H9 (cell line): ENCODE results near the gene MTNR1B. TPM values are rescaled to one million over a fixed set of nuclear protein-coding genes. Genes with fewer than 3 reads are reported as not detected.

Experiments used
- DNase-seq: peaks from one replicate; pipeline ENCODE4 v3.0.0-alpha.2; 2017
- H2AFZ ChIP-seq: one replicate; pipeline ENCODE4 v1.6.1; 2013; ENCODE audit warnings: mild to moderate bottlenecking, low read length, control low read depth, moderate library complexity
- H2AK5ac ChIP-seq: 2 replicates; pipeline ENCODE4 v1.6.1; 2013; ENCODE audit warnings: low read length, control low read depth, mixed read lengths; ENCODE audit not compliant: insufficient read length
- H2BK120ac ChIP-seq: one replicate; pipeline ENCODE4 v1.6.1; 2013; ENCODE audit warnings: low read depth, mild to moderate bottlenecking, low read length, control low read depth, inconsistent platforms; ENCODE audit not compliant: poor library complexity, severe bottlenecking
- H2BK12ac ChIP-seq: 2 replicates; pipeline ENCODE4 v1.6.1; 2013; ENCODE audit warnings: low read length, control low read depth, mixed read lengths, low read depth; ENCODE audit not compliant: insufficient read length
- H2BK15ac ChIP-seq: 2 replicates; pipeline ENCODE4 v1.6.1; 2013; ENCODE audit warnings: low read depth, low read length, control low read depth
- H2BK20ac ChIP-seq: one replicate; pipeline ENCODE4 v1.6.1; 2013; ENCODE audit warnings: low read depth, mild to moderate bottlenecking, low read length, control low read depth, inconsistent platforms; ENCODE audit not compliant: poor library complexity, severe bottlenecking
- H2BK5ac ChIP-seq: 2 replicates; pipeline ENCODE4 v1.6.1; 2013; ENCODE audit warnings: low read length, control low read depth, mixed read lengths; ENCODE audit not compliant: insufficient read length
- H3K14ac ChIP-seq: 2 replicates; pipeline ENCODE4 v1.6.1; 2013; ENCODE audit warnings: low read length, control low read depth; ENCODE audit not compliant: insufficient read depth
- H3K18ac ChIP-seq: 2 replicates; pipeline ENCODE4 v1.6.1; 2013; ENCODE audit warnings: low read depth, mild to moderate bottlenecking, mixed read lengths, low read length, control low read depth; ENCODE audit not compliant: insufficient read length
- H3K23ac ChIP-seq: 2 replicates; pipeline ENCODE4 v1.6.1; 2013; ENCODE audit warnings: low read length, control low read depth, mixed read lengths, low read depth; ENCODE audit not compliant: insufficient read length
- H3K23me2 ChIP-seq: 2 replicates; pipeline ENCODE4 v1.6.1; 2013; ENCODE audit warnings: low read depth, mild to moderate bottlenecking, mixed read lengths, low read length, control low read depth; ENCODE audit not compliant: insufficient read length, poor library complexity, severe bottlenecking
- H3K27ac ChIP-seq: 2 replicates; pipeline ENCODE4 v1.5.1; 2013; ENCODE audit warnings: low read length, control low read depth, mixed read lengths, low read depth; ENCODE audit not compliant: insufficient read length
- H3K27me3 ChIP-seq: 2 replicates; pipeline ENCODE4 v1.6.1; 2013; ENCODE audit warnings: low read length, control low read depth, inconsistent platforms; ENCODE audit not compliant: insufficient read depth
- H3K4ac ChIP-seq: 2 replicates; pipeline ENCODE4 v1.6.1; 2013; ENCODE audit warnings: low read depth, mild to moderate bottlenecking, control low read depth, inconsistent platforms, low read length, moderate library complexity
- H3K4me1 ChIP-seq: 2 replicates; pipeline ENCODE4 v1.6.1; 2013; ENCODE audit warnings: low read length, control low read depth, inconsistent platforms; ENCODE audit not compliant: insufficient read depth
- H3K4me2 ChIP-seq: 2 replicates; pipeline ENCODE4 v1.6.1; 2013; ENCODE audit warnings: low read length, control low read depth, mixed read lengths; ENCODE audit not compliant: insufficient read length, insufficient read depth
- H3K56ac ChIP-seq: 2 replicates; pipeline ENCODE4 v1.6.1; 2013; ENCODE audit warnings: low read depth, mild to moderate bottlenecking, mixed read lengths, low read length, control low read depth; ENCODE audit not compliant: insufficient read length
- H3K79me1 ChIP-seq: 2 replicates; pipeline ENCODE4 v1.6.1; 2013; ENCODE audit warnings: low read depth, mild to moderate bottlenecking, moderate library complexity, low read length, control low read depth, inconsistent platforms; ENCODE audit not compliant: insufficient read depth, poor library complexity, severe bottlenecking
- H3K79me2 ChIP-seq: 2 replicates; pipeline ENCODE4 v1.6.1; 2013; ENCODE audit warnings: low read length, control low read depth, inconsistent platforms; ENCODE audit not compliant: insufficient read depth
- H3K9ac ChIP-seq: 2 replicates; pipeline ENCODE4 v1.6.1; 2013; ENCODE audit warnings: low read length, control low read depth, mixed read lengths; ENCODE audit not compliant: insufficient read length; ENCODE audit errors: extremely low read depth
- H3K9me3 ChIP-seq: one replicate; pipeline ENCODE4 v1.6.1; 2013; ENCODE audit warnings: low read depth, low read length, inconsistent platforms; ENCODE audit not compliant: control insufficient read depth
- H3T11ph ChIP-seq: one replicate; pipeline ENCODE4 v1.6.1; 2013; ENCODE audit warnings: mild to moderate bottlenecking, low read length, control low read depth, inconsistent platforms
- H4K20me1 ChIP-seq: one replicate; pipeline ENCODE4 v1.6.1; 2013; ENCODE audit not compliant: control insufficient read depth, insufficient read length, insufficient read depth
- H4K5ac ChIP-seq: 2 replicates; pipeline ENCODE4 v1.6.1; 2013; ENCODE audit warnings: low read depth, mild to moderate bottlenecking, mixed read lengths, low read length, control low read depth; ENCODE audit not compliant: insufficient read length
- H4K8ac ChIP-seq: replicated peaks from 2 replicates; pipeline ENCODE4 v1.6.1; 2013; ENCODE audit warnings: low read length, control low read depth, mixed read lengths, low read depth; ENCODE audit not compliant: insufficient read length
- H4K91ac ChIP-seq: 2 replicates; pipeline ENCODE4 v1.6.1; 2013; ENCODE audit warnings: low read depth, mild to moderate bottlenecking, moderate library complexity, mixed read lengths, low read length, control low read depth; ENCODE audit not compliant: insufficient read length
- H3K27ac Mint-ChIP-seq, 3 experiments: 2 replicates in 2 of 3; 3 replicates in 1 of 3; pipeline ENCODE4 v1.8.0; 2020 to 2021; ENCODE audit warnings: mixed read lengths in 3 of 3, mild to moderate bottlenecking in 1 of 3, moderate library complexity in 1 of 3
- H3K27me3 Mint-ChIP-seq: 2 replicates; pipeline ENCODE4 v1.8.0; 2021; ENCODE audit warnings: low read depth, mild to moderate bottlenecking, moderate library complexity, mixed read lengths
- H3K36me3 Mint-ChIP-seq, 3 experiments: 2 replicates in 2 of 3; 3 replicates in 1 of 3; pipeline ENCODE4 v1.8.0; 2020 to 2021; ENCODE audit warnings: low read depth in 3 of 3, mixed read lengths in 3 of 3; ENCODE audit not compliant: insufficient read depth in 1 of 3
- H3K4me1 Mint-ChIP-seq, 2 experiments: 2 replicates each; pipeline ENCODE4 v1.8.0; 2020; ENCODE audit warnings: mixed read lengths in 2 of 2
- H3K4me3 Mint-ChIP-seq, 2 experiments: 2 replicates in 1 of 2; 3 replicates in 1 of 2; pipeline ENCODE4 v1.8.0; 2020 to 2021; ENCODE audit warnings: mild to moderate bottlenecking in 2 of 2, mixed read lengths in 2 of 2, moderate library complexity in 1 of 2
- H3K9me3 Mint-ChIP-seq, 2 experiments: 2 replicates in 1 of 2; 3 replicates in 1 of 2; pipeline ENCODE4 v1.8.0; 2020; ENCODE audit warnings: mild to moderate bottlenecking in 2 of 2, mixed read lengths in 2 of 2, moderate library complexity in 1 of 2
- WGBS: extraction: QIAGEN DNeasy Blood & Tissue Kit; methylation state at CpG from one replicate; pipeline ENCODE4 v1.1.7; 2013; ENCODE audit warnings: missing lambda C conversion rate, low lambda C conversion rate, mixed read lengths; ENCODE audit not compliant: insufficient read length; ENCODE audit errors: extremely low coverage; 5-methylcytosine and 5-hydroxymethylcytosine counted together
- total RNA-seq: library from RNA; stranded (reverse); gene quantifications from 2 replicates; pipeline ENCODE4 v1.2.1, GENCODE V29; 2021
- TF ChIP-seq, protein P1 (sequence below): fragments of 200-600 bp; sonication (generic); conservative IDR thresholded peaks from 3 replicates; pipeline ENCODE4 v1.8.0; 2021; ENCODE audit warnings: antibody characterized with exemption, mild to moderate bottlenecking

MTNR1B gene
- total RNA-seq, 1 experiment from 2014 or later: not detected

- H2AK5ac ChIP-seq: no peak overlapping the region
- no peak overlapping the region for H3K14ac ChIP-seq
- H3K27me3 ChIP-seq: no peaks in the 10 kb centered on the region
- no peak overlapping the region for H2BK120ac ChIP-seq
- H4K91ac ChIP-seq: no peak overlapping the region
- H2BK12ac ChIP-seq: no peak overlapping the region
- no CpG with 5 or more reads among the region's 3 CpGs for WGBS
- H2BK15ac ChIP-seq: no peak overlapping the region
- no peak overlapping the region for H3K4me3 Mint-ChIP-seq
- H2AFZ ChIP-seq: no peak overlapping the region
- no peak overlapping the region for H2BK20ac ChIP-seq
- no peak overlapping the region for H4K8ac ChIP-seq
- no peak overlapping the region for H3K23ac ChIP-seq
- no peak overlapping the region for H3K9ac ChIP-seq
- peaks cover 2 to 4% of the 10 kb centered on the region in 2 experiments; a peak in 4 of 5 replicates for H3K9me3 Mint-ChIP-seq
- H3K4me1 ChIP-seq: no peaks in the 10 kb centered on the region
- TF ChIP-seq, protein P1, sequence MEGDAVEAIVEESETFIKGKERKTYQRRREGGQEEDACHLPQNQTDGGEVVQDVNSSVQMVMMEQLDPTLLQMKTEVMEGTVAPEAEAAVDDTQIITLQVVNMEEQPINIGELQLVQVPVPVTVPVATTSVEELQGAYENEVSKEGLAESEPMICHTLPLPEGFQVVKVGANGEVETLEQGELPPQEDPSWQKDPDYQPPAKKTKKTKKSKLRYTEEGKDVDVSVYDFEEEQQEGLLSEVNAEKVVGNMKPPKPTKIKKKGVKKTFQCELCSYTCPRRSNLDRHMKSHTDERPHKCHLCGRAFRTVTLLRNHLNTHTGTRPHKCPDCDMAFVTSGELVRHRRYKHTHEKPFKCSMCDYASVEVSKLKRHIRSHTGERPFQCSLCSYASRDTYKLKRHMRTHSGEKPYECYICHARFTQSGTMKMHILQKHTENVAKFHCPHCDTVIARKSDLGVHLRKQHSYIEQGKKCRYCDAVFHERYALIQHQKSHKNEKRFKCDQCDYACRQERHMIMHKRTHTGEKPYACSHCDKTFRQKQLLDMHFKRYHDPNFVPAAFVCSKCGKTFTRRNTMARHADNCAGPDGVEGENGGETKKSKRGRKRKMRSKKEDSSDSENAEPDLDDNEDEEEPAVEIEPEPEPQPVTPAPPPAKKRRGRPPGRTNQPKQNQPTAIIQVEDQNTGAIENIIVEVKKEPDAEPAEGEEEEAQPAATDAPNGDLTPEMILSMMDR: no peak
- H3K79me1 ChIP-seq: no peaks in the 10 kb centered on the region
- no peaks in the 10 kb centered on the region for H3K23me2 ChIP-seq
- no peak overlapping the region for H3K4ac ChIP-seq
- H3T11ph ChIP-seq: no peak overlapping the region
- H3K4me1 Mint-ChIP-seq: peaks cover 0 to 2% of the 10 kb centered on the region in 2 experiments; a peak in 1 of 4 replicates
- H3K27me3 Mint-ChIP-seq: peaks cover 2% of the 10 kb centered on the region; the same call in 1 of the 2 replicates
- H2BK5ac ChIP-seq: no peak overlapping the region
- no peaks in the 10 kb centered on the region for H3K9me3 ChIP-seq
- no peak overlapping the region for H3K27ac ChIP-seq
- no peak overlapping the region for H3K27ac Mint-ChIP-seq
- H3K18ac ChIP-seq: no peak overlapping the region
- H3K56ac ChIP-seq: no peak overlapping the region
- H3K79me2 ChIP-seq: no peaks in the 10 kb centered on the region
- peaks cover 0 to 5% (median under 1%) of the 10 kb centered on the region in 3 experiments; a peak in 1 of 7 replicates for H3K36me3 Mint-ChIP-seq
- DNase-seq: no peak
- H4K5ac ChIP-seq: no peak overlapping the region
- H4K20me1 ChIP-seq: no peaks in the 10 kb centered on the region
- H3K4me2 ChIP-seq: no peak overlapping the region
Measured at GRCh38 chr11:92931746-92932422, 37.6 kb upstream of the MTNR1B start.
